Posterior cingulate gyrus (tissue), 11 donors: ENCODE data around the gene ZNF823.
"Not testable (repeated sequence)": the region's sequence is repeated elsewhere in the genome, so short reads cannot be mapped to it uniquely, and the experiment has no call there.

Experiments used
- DNase-seq, 10 donors: peaks; one replicate each; pipeline versions ENCODE4 v3.0.0 to v3.0.0-alpha.2; 2020 to 2021; ENCODE audit warnings: mixed read lengths in 3 of 10
- intact Hi-C: fragments of 100-400 bp; cut with DNase I; formaldehyde crosslinking; loops from one replicate; pipeline ENCODE4 v1.15.1; 2023

ZNF823 gene

GRCh38 chr19:11738746-11739620, at the start of gene ZNF823:
Gene ZNF823, minus strand, starts transcription at chr19:11738946. Its CDS starts 127 bp downstream, at chr19:11738819.
- DNase-seq: peak; percentile 95 to 100 (median 98)
- intact Hi-C loops: loop anchor here (1.0 kb wide), 1 partner anchor 28 kb away; no protein-coding TSS in a partner anchor

GRCh38 chr19:11787536-11787935, 48.8 kb upstream of the ZNF823 start:
- no peak for DNase-seq
- intact Hi-C loops: loop anchor here (10.0 kb wide), 1 partner anchor 113 kb away; no protein-coding TSS in a partner anchor

- intact Hi-C loops: loop anchor here (10.0 kb wide), 1 partner anchor 110 kb away; no protein-coding TSS in a partner anchor
- no peak for DNase-seq
Observed at GRCh38 chr19:11784356-11784755, 45.6 kb upstream of the ZNF823 start.

- no peak for DNase-seq
- intact Hi-C loops: loop anchor here (10.0 kb wide), 1 partner anchor 109 kb away; no protein-coding TSS in a partner anchor
Observed at GRCh38 chr19:11783767-11784166, 45.0 kb upstream of the ZNF823 start.

GRCh38 chr19:11781295-11782057, 42.7 kb upstream of the ZNF823 start:
- DNase-seq: no peak
- intact Hi-C loops: loop anchor here (10.0 kb wide), 1 partner anchor 107 kb away; no protein-coding TSS in a partner anchor

- DNase-seq: no peak
- intact Hi-C loops: loop anchor here (10.0 kb wide), 1 partner anchor 106 kb away; no protein-coding TSS in a partner anchor
Observed at GRCh38 chr19:11780431-11781020, 41.8 kb upstream of the ZNF823 start.

GRCh38 chr19:11776669-11777068, 37.9 kb upstream of the ZNF823 start:
- intact Hi-C loops, DNase-seq: not testable (repeated sequence)

GRCh38 chr19:11771520-11771919, 32.8 kb upstream of the ZNF823 start:
- DNase-seq, intact Hi-C loops: not testable (repeated sequence)

GRCh38 chr19:11769995-11770394, 31.2 kb upstream of the ZNF823 start:
- DNase-seq: no peak
- intact Hi-C loops: no loop called here

- intact Hi-C loops: loop anchor here (1.0 to 2.0 kb wide), 2 partner anchors 28 to 171 kb away; partner anchors contain the start of gene ZNF627
- DNase-seq: peak in 7 of 10 donors; percentile 8 to 78 (median 13)
Observed at GRCh38 chr19:11767633-11768133, 28.9 kb upstream of the ZNF823 start.

GRCh38 chr19:11766597-11767591, 28.1 kb upstream of the ZNF823 start, which contains the start of gene ZNF441:
Gene ZNF441, plus strand, starts transcription at chr19:11767000. Its CDS starts 194 bp downstream, at chr19:11767194.
- intact Hi-C loops: loop anchor here (1.0 to 2.0 kb wide), 2 partner anchors 28 to 170 kb away; partner anchors contain the start of gene ZNF627
- peak; percentile 95 to 100 (median 98) for DNase-seq

GRCh38 chr19:11763611-11764010, 24.9 kb upstream of the ZNF823 start:
- intact Hi-C loops: no loop called here
- no peak for DNase-seq

- DNase-seq: no peak
- intact Hi-C loops: no loop called here
Observed at GRCh38 chr19:11763117-11763516, 24.4 kb upstream of the ZNF823 start.

- intact Hi-C loops: no loop called here
- DNase-seq: no peak
Observed at GRCh38 chr19:11759805-11760204, 21.1 kb upstream of the ZNF823 start.

- no peak for DNase-seq
- intact Hi-C loops: no loop called here
Observed at GRCh38 chr19:11756965-11757364, 18.2 kb upstream of the ZNF823 start.

- no peak for DNase-seq
- intact Hi-C loops: no loop called here
Observed at GRCh38 chr19:11754663-11755062, 15.9 kb upstream of the ZNF823 start.

- DNase-seq: no peak
- intact Hi-C loops: no loop called here
Observed at GRCh38 chr19:11752244-11752736, 13.5 kb upstream of the ZNF823 start.

- no peak for DNase-seq
- intact Hi-C loops: no loop called here
Observed at GRCh38 chr19:11749751-11750150, 11.0 kb upstream of the ZNF823 start.

- no peak for DNase-seq
- intact Hi-C loops: no loop called here
Observed at GRCh38 chr19:11747277-11747676, 8.5 kb upstream of the ZNF823 start.
